PFSK-1 (cell line): ENCODE results near the gene DIP2B.

Experiments
- FOXP2 ChIP-seq: optimal IDR thresholded peaks from 2 replicates; pipeline ENCODE3; 2011; ENCODE audit warnings: borderline replicate concordance, control low read depth, inconsistent platforms; ENCODE audit not compliant: insufficient read depth; ENCODE audit errors: extremely low read length, extremely low read depth
- POLR2AphosphoS5 ChIP-seq: IDR thresholded peaks from 2 replicates; pipeline ENCODE4 v1.6.1; 2012; ENCODE audit warnings: low read depth, mild to moderate bottlenecking, control low read depth, low read length, moderate library complexity
- REST ChIP-seq, 2 experiments: IDR thresholded peaks; 2 replicates each; pipeline versions ENCODE4 v1.6.1 to v1.8.0; 2011 to 2012; ENCODE audit warnings: low read depth in 2 of 2, low read length in 2 of 2, control low read depth in 1 of 2, inconsistent platforms in 1 of 2, mild to moderate bottlenecking in 1 of 2, moderate library complexity in 1 of 2; ENCODE audit not compliant: insufficient read depth in 1 of 2
- TAF1 ChIP-seq: IDR thresholded peaks from 2 replicates; pipeline ENCODE4 v1.6.1; 2012; ENCODE audit warnings: low read length, control low read depth, borderline replicate concordance; ENCODE audit not compliant: insufficient read depth

GRCh38 chr12:50545213-50545612 lies 40.4 kb downstream of the DIP2B start:
- TF ChIP-seq TAF1 (no peak), REST (IDR thresholded peaks at IDR 0.05; ENCODE audit: insufficient read depth in 1 of 2, low read depth in 2 of 2, low read length in 2 of 2) (no peak), FOXP2 (no peak), POLR2AphosphoS5 (no peak)
